Stimulated activated CD4-positive, alpha-beta T cell treated with anti-CD3 and anti-CD28 coated beads, Interleukin-2, amount 100 ng/mL, for 4 hours (primary cell): ENCODE measurements around the gene ZNF90.
A peak's percentile ranks its signal among the peaks of the same experiment; 100 is the strongest.
"Not testable (repeated sequence)": the region's sequence is repeated elsewhere in the genome, so short reads cannot be mapped to it uniquely, and the experiment has no call there.

Experiments
- DNase-seq: peaks from one replicate; pipeline ENCODE4 v3.0.0-alpha.2; 2020; ENCODE audit warnings: low read depth

ZNF90 gene

GRCh38 chr19:20103091-20103740 is 25.4 kb downstream of the ZNF90 start:
- DNase-seq = no peak

GRCh38 chr19:20107301-20107700 is 29.5 kb downstream of the ZNF90 start:
- DNase-seq = no peak

GRCh38 chr19:20118064-20118839 is 40.5 kb downstream of the ZNF90 start:
- not testable (repeated sequence) for DNase-seq

- no peak for DNase-seq
Measured at GRCh38 chr19:20124879-20125278, 47.1 kb downstream of the ZNF90 start.

- not testable (repeated sequence) for DNase-seq
Measured at GRCh38 chr19:20132933-20133332, 55.1 kb downstream of the ZNF90 start.

- DNase-seq = not testable (repeated sequence)
Measured at GRCh38 chr19:20137714-20138113, 59.9 kb downstream of the ZNF90 start.

- no peak for DNase-seq
Measured at GRCh38 chr19:20151617-20152145, 73.9 kb downstream of the ZNF90 start.

GRCh38 chr19:20152506-20152905 is 74.7 kb downstream of the ZNF90 start:
- not testable (repeated sequence) for DNase-seq

GRCh38 chr19:20153281-20153680 is 75.5 kb downstream of the ZNF90 start:
- DNase-seq = no peak

GRCh38 chr19:20154636-20155035 is 76.8 kb downstream of the ZNF90 start:
- no peak for DNase-seq

- DNase-seq = no peak
Measured at GRCh38 chr19:20162821-20163220, 85.0 kb downstream of the ZNF90 start.

GRCh38 chr19:20164456-20164855 is 86.7 kb downstream of the ZNF90 start:
- DNase-seq = no peak

GRCh38 chr19:20165971-20166592 is 88.3 kb downstream of the ZNF90 start:
- no peak for DNase-seq

GRCh38 chr19:20167020-20167644 is 89.3 kb downstream of the ZNF90 start, which contains the start of gene ZNF486:
Gene ZNF486 (plus strand): TSS chr19:20167214. CDS start chr19:20167331, 117 bp downstream.
- DNase-seq = peak; percentile 84

GRCh38 chr19:20167651-20168122 is 89.9 kb downstream of the ZNF90 start:
- DNase-seq = no peak
